ENCODE measurements around the gene INSIG1. TPM values are rescaled to one million over a fixed set of nuclear protein-coding genes. Genes with fewer than 3 reads are reported as not detected.
A peak's percentile ranks its signal among the peaks of the same experiment; 100 is the strongest.

The INSIG1 gene
- total and polyA plus RNA-seq, 8 donors, result 13.0 to 59.2 (median 37.1) TPM

GRCh38 chr7:155252892-155253501 lies 44.7 kb upstream of the INSIG1 start:
- ATAC-seq, result peak; percentile 22 to 60 (median 46)
- Histone ChIP-seq H3K27ac (peak overlapping the region; percentile 72 to 88 (median 72)), H3K4me3 (peak overlapping the region in 3 of 4 donors; percentile 13 to 47 (median 46)), H3K9me3 (no peaks in the 10 kb centered on the region), H3K27me3 (no peaks in the 10 kb centered on the region), H3K36me3 (no peaks in the 10 kb centered on the region), H3K4me1 (peaks cover 19 to 40% (median 26%) of the 10 kb centered on the region in 3 donors)
- WGBS, 2 donors, result 24 to 36% methylated on average over 24 of the region's 24 CpGs
- TF ChIP-seq CTCF (IDR thresholded peaks at IDR 0.05), result no peak
- FAIRE-seq, result no peak
- peak in 5 of 6 donors; percentile 68 to 86 (median 73) for DNase-seq
- intact Hi-C loops (cut with DNase I), result no loop called here

GRCh38 chr7:155254018-155254417 lies 43.7 kb upstream of the INSIG1 start:
- no peak for TF ChIP-seq CTCF (IDR thresholded peaks at IDR 0.05)
- H3K4me1 ChIP-seq, result peaks cover 23 to 46% (median 30%) of the 10 kb centered on the region in 3 donors
- H3K36me3 ChIP-seq, result no peaks in the 10 kb centered on the region
- H3K9me3 ChIP-seq, result no peaks in the 10 kb centered on the region
- DNase-seq, result peak; percentile 71 to 88 (median 82)
- intact Hi-C loops (cut with DNase I), result no loop called here
- WGBS, 2 donors, result 36 to 39% methylated on average over 8 of the region's 8 CpGs
- H3K4me3 ChIP-seq, result peak overlapping the region in 3 of 4 donors; percentile 13 to 47 (median 46)
- H3K27me3 ChIP-seq, result no peaks in the 10 kb centered on the region
- no peak for FAIRE-seq
- ATAC-seq, result peak; percentile 74 to 80 (median 74)
- peak overlapping the region; percentile 72 to 88 (median 72) for H3K27ac ChIP-seq

GRCh38 chr7:155255071-155255470 lies 42.6 kb upstream of the INSIG1 start:
- no peak for TF ChIP-seq CTCF (IDR thresholded peaks at IDR 0.05)
- ATAC-seq, result no peak
- Histone ChIP-seq H3K27me3 (no peaks in the 10 kb centered on the region), H3K36me3 (no peaks in the 10 kb centered on the region), H3K4me1 (peaks cover 23 to 46% (median 30%) of the 10 kb centered on the region in 3 donors), H3K9me3 (no peaks in the 10 kb centered on the region), H3K27ac (peak overlapping the region in 2 of 4 donors; percentile 72 to 88), H3K4me3 (no peak overlapping the region)
- intact Hi-C loops (cut with DNase I), result no loop called here
- no peak for DNase-seq
- 95 to 97% methylated on average over 10 of the region's 10 CpGs for WGBS, 2 donors
- no peak for FAIRE-seq

GRCh38 chr7:155255621-155256020 lies 42.1 kb upstream of the INSIG1 start:
- TF ChIP-seq CTCF (IDR thresholded peaks at IDR 0.05), result no peak
- no peak overlapping the region for H3K4me3 ChIP-seq
- H3K9me3 ChIP-seq, result no peaks in the 10 kb centered on the region
- no peak overlapping the region for H3K27ac ChIP-seq
- WGBS, 2 donors, result 85 to 86% methylated on average over 6 of the region's 6 CpGs
- H3K27me3 ChIP-seq, result no peaks in the 10 kb centered on the region
- no peak for ATAC-seq
- DNase-seq, result no peak
- H3K4me1 ChIP-seq, result peaks cover 23 to 46% (median 30%) of the 10 kb centered on the region in 3 donors
- intact Hi-C loops (cut with DNase I), result no loop called here
- no peaks in the 10 kb centered on the region for H3K36me3 ChIP-seq
- FAIRE-seq, result no peak

GRCh38 chr7:155256081-155256760 lies 41.5 kb upstream of the INSIG1 start:
- no peak for FAIRE-seq
- 75% methylated on average over 18 of the region's 18 CpGs for WGBS, 2 donors
- no peak for DNase-seq
- intact Hi-C loops (cut with DNase I), result no loop called here
- Histone ChIP-seq H3K4me3 (no peak overlapping the region), H3K9me3 (no peaks in the 10 kb centered on the region), H3K27ac (peak overlapping the region in 3 of 4 donors; percentile 80 to 84 (median 81)), H3K36me3 (no peaks in the 10 kb centered on the region), H3K4me1 (peaks cover 23 to 45% (median 30%) of the 10 kb centered on the region in 3 donors), H3K27me3 (no peaks in the 10 kb centered on the region)
- TF ChIP-seq CTCF (IDR thresholded peaks at IDR 0.05), result no peak
- ATAC-seq, result no peak
